Brain microvascular endothelial cell (primary cell): ENCODE results near the gene IGSF21.

ENCODE experiments used
- DNase-seq: peaks from one replicate; pipeline ENCODE4 v3.0.0-alpha.2; 2020
- H3K27ac ChIP-seq: fragments of 250-450 bp; sonication (Bioruptor Pico); 2 replicates; pipeline ENCODE4 v1.5.1; 2020; ENCODE audit warnings: mild to moderate bottlenecking, moderate library complexity
- H3K27me3 ChIP-seq: fragments of 250-450 bp; sonication (Bioruptor Pico); replicated peaks from 2 replicates; pipeline ENCODE4 v1.5.1; 2020; ENCODE audit warnings: mild to moderate bottlenecking
- H3K36me3 ChIP-seq: fragments of 250-450 bp; sonication (Bioruptor Pico); replicated peaks from 2 replicates; pipeline ENCODE4 v1.5.1; 2020; ENCODE audit warnings: mild to moderate bottlenecking
- H3K4me3 ChIP-seq: 2 replicates; pipeline ENCODE4 v1.5.1; 2011; ENCODE audit warnings: low read depth, mild to moderate bottlenecking, control low read depth, low read length, moderate library complexity
- in situ Hi-C: cut with HindIII; loops from 2 replicates; pipeline ENCODE4 v1.10.0; 2017; ENCODE audit warnings: low sequenced_read_pairs, low pct_ligation_motif_present
- TF ChIP-seq, protein P1 (sequence below): IDR thresholded peaks from 2 replicates; pipeline ENCODE4 v1.5.1; 2011; ENCODE audit warnings: low read depth, mild to moderate bottlenecking, moderate library complexity, low read length, control low read depth, inconsistent platforms; ENCODE audit errors: missing control alignments

Gene IGSF21

GRCh38 chr1:18110598-18110939 is 3.0 kb downstream of the IGSF21 start:
- no peak overlapping the region for H3K4me3 ChIP-seq
- in situ Hi-C loops: no loop called here
- DNase-seq: no peak
- TF ChIP-seq, protein P1, sequence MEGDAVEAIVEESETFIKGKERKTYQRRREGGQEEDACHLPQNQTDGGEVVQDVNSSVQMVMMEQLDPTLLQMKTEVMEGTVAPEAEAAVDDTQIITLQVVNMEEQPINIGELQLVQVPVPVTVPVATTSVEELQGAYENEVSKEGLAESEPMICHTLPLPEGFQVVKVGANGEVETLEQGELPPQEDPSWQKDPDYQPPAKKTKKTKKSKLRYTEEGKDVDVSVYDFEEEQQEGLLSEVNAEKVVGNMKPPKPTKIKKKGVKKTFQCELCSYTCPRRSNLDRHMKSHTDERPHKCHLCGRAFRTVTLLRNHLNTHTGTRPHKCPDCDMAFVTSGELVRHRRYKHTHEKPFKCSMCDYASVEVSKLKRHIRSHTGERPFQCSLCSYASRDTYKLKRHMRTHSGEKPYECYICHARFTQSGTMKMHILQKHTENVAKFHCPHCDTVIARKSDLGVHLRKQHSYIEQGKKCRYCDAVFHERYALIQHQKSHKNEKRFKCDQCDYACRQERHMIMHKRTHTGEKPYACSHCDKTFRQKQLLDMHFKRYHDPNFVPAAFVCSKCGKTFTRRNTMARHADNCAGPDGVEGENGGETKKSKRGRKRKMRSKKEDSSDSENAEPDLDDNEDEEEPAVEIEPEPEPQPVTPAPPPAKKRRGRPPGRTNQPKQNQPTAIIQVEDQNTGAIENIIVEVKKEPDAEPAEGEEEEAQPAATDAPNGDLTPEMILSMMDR: no peak
- H3K27ac ChIP-seq: no peak overlapping the region
- peaks cover 58% of the 10 kb centered on the region for H3K27me3 ChIP-seq
- no peaks in the 10 kb centered on the region for H3K36me3 ChIP-seq

DNA sequence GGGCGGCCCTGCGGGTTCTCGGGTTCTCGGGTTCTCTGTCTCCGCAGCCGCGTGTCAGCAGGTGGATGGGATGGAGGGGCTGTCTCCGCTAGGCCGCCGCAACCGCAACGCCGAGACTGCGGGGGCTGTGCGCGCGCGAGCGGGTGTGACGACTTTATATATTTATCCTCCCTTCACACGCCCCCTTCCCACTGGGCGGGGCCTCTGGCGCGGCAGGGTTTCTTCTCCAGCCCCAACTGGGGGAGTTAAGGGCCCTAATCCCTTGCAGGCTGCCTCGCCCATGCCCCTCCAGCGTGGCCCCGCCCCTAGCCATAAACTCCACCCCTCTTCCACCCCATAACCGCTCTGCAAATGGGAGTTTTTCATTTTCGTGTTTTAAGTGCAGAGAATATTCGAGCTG is 3.4 kb downstream of the IGSF21 start:
- TF ChIP-seq, protein P1: no peak
- H3K4me3 ChIP-seq: no peak overlapping the region
- DNase-seq: no peak
- no peaks in the 10 kb centered on the region for H3K36me3 ChIP-seq
- no peak overlapping the region for H3K27ac ChIP-seq
- peaks cover 58% of the 10 kb centered on the region for H3K27me3 ChIP-seq
- in situ Hi-C loops: no loop called here

- in situ Hi-C loops: no loop called here
- no peaks in the 10 kb centered on the region for H3K36me3 ChIP-seq
- H3K27ac ChIP-seq: no peak overlapping the region
- no peak for DNase-seq
- TF ChIP-seq, protein P1: no peak
- peaks cover 53% of the 10 kb centered on the region for H3K27me3 ChIP-seq
- H3K4me3 ChIP-seq: no peak overlapping the region
Observed at GRCh38 chr1:18111605-18112297, 4.2 kb downstream of the IGSF21 start.

DNA sequence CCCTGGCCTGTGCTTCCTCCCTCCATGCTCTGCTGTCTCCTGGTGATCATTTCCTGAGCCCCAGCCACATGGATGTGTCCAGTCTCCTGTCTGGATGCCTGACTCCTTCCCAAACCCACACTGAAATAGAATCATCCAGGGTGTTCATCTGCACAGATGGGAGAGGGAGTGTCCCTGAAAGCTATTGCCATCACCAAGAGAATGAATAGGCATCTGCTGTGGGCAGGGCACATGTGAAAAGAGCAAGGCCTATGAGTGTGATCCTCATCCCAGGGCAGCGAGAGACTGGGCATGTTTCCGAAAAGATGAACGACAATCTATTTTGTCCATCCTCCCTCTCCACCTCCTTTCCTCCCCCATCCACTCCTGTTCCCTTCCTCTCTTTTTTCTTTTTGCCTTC is 5.0 kb downstream of the IGSF21 start:
- H3K27ac ChIP-seq: no peak overlapping the region
- peaks cover 46% of the 10 kb centered on the region for H3K27me3 ChIP-seq
- TF ChIP-seq, protein P1: no peak
- no peak for DNase-seq
- H3K4me3 ChIP-seq: no peak overlapping the region
- H3K36me3 ChIP-seq: no peaks in the 10 kb centered on the region
- in situ Hi-C loops: no loop called here

GRCh38 chr1:18114726-18115410 is 7.3 kb downstream of the IGSF21 start:
- H3K27me3 ChIP-seq: peaks cover 27% of the 10 kb centered on the region
- in situ Hi-C loops: no loop called here
- TF ChIP-seq, protein P1: no peak
- H3K27ac ChIP-seq: no peak overlapping the region
- no peaks in the 10 kb centered on the region for H3K36me3 ChIP-seq
- DNase-seq: no peak
- no peak overlapping the region for H3K4me3 ChIP-seq
